Mesendoderm (in vitro differentiated cells): ENCODE measurements around the gene TMEM200A.

ENCODE experiments used
- DNase-seq: peaks from one replicate; pipeline ENCODE4 v3.0.0; 2013
- H2AK5ac ChIP-seq: 2 replicates; pipeline ENCODE4 v1.6.1; 2013; ENCODE audit warnings: low read length, inconsistent platforms
- H2BK120ac ChIP-seq: 2 replicates; pipeline ENCODE4 v1.6.1; 2013; ENCODE audit warnings: low read depth, mild to moderate bottlenecking, low read length, moderate library complexity, mixed read lengths
- H2BK15ac ChIP-seq: replicated peaks from 2 replicates; pipeline ENCODE4 v1.6.1; 2013; ENCODE audit warnings: low read depth, mild to moderate bottlenecking, moderate library complexity
- H2BK5ac ChIP-seq: 2 replicates; pipeline ENCODE4 v1.6.1; 2013; ENCODE audit warnings: low read length, inconsistent platforms
- H3K18ac ChIP-seq: 2 replicates; pipeline ENCODE4 v1.6.1; 2013; ENCODE audit warnings: mild to moderate bottlenecking, low read length, mixed read lengths
- H3K23ac ChIP-seq: one replicate; pipeline ENCODE4 v1.6.1; 2013; ENCODE audit warnings: low read length
- H3K27ac ChIP-seq: 2 replicates; pipeline ENCODE4 v1.5.1; 2013; ENCODE audit warnings: low read depth, mild to moderate bottlenecking, inconsistent platforms, low read length, moderate library complexity
- H3K27me3 ChIP-seq: 2 replicates; pipeline ENCODE4 v1.6.1; 2013; ENCODE audit warnings: low read length, control low read depth, mild to moderate bottlenecking, inconsistent platforms; ENCODE audit not compliant: insufficient read depth, poor library complexity
- H3K36me3 ChIP-seq: 2 replicates; pipeline ENCODE4 v1.6.1; 2013; ENCODE audit warnings: low read length, inconsistent platforms; ENCODE audit not compliant: control insufficient read depth, insufficient read depth
- H3K4ac ChIP-seq: one replicate; pipeline ENCODE4 v1.6.1; 2013; ENCODE audit warnings: low read depth, mild to moderate bottlenecking, low read length, moderate library complexity
- H3K4me1 ChIP-seq: 2 replicates; pipeline ENCODE4 v1.6.1; 2013; ENCODE audit warnings: low read depth, low read length, inconsistent platforms; ENCODE audit not compliant: control insufficient read depth
- H3K4me2 ChIP-seq: 2 replicates; pipeline ENCODE4 v1.6.1; 2013; ENCODE audit warnings: low read length
- H3K4me3 ChIP-seq: 2 replicates; pipeline ENCODE4 v1.5.1; 2013; ENCODE audit warnings: mild to moderate bottlenecking, low read length
- H3K56ac ChIP-seq: one replicate; pipeline ENCODE4 v1.6.1; 2013; ENCODE audit warnings: low read length
- H3K79me1 ChIP-seq: 2 replicates; pipeline ENCODE4 v1.6.1; 2013; ENCODE audit warnings: low read length, inconsistent platforms
- H3K79me2 ChIP-seq: 2 replicates; pipeline ENCODE4 v1.6.1; 2013; ENCODE audit warnings: mild to moderate bottlenecking, low read length; ENCODE audit not compliant: control insufficient read depth, insufficient read depth
- H3K9ac ChIP-seq: 2 replicates; pipeline ENCODE4 v1.6.1; 2013; ENCODE audit warnings: low read length, inconsistent platforms
- H4K5ac ChIP-seq: one replicate; pipeline ENCODE4 v1.6.1; 2013; ENCODE audit warnings: low read length
- H4K8ac ChIP-seq: one replicate; pipeline ENCODE4 v1.6.1; 2013; ENCODE audit warnings: low read depth, mild to moderate bottlenecking, control low read depth, low read length, moderate library complexity
- WGBS: extraction: QIAGEN DNeasy Blood & Tissue Kit; methylation state at CpG from one replicate; pipeline ENCODE4 v1.1.7; 2013; ENCODE audit warnings: low lambda C conversion rate, missing lambda C conversion rate; ENCODE audit not compliant: insufficient coverage; ENCODE audit errors: extremely low coverage; 5-methylcytosine and 5-hydroxymethylcytosine counted together

The TMEM200A gene

GRCh38 chr6:130369831-130370230, 4.0 kb downstream of the TMEM200A start:
- Histone ChIP-seq H3K27me3 (no peaks in the 10 kb centered on the region), H2BK5ac (no peak overlapping the region), H3K4me1 (no peaks in the 10 kb centered on the region), H4K5ac (no peak overlapping the region), H3K4me3 (no peak overlapping the region), H3K4ac (no peak overlapping the region), H3K56ac (no peak overlapping the region), H3K23ac (no peak overlapping the region), H2BK15ac (no peak overlapping the region), H3K36me3 (no peaks in the 10 kb centered on the region), H3K79me1 (no peaks in the 10 kb centered on the region), H2BK120ac (no peak overlapping the region), H4K8ac (no peak overlapping the region), H3K9ac (no peak overlapping the region), H3K4me2 (no peak overlapping the region), H2AK5ac (no peak overlapping the region), H3K27ac (no peak overlapping the region), H3K18ac (no peak overlapping the region), H3K79me2 (no peaks in the 10 kb centered on the region)
- no CpG with 5 or more reads among the region's 1 CpG for WGBS
- DNase-seq, result no peak

GRCh38 chr6:130371921-130372420, 6.2 kb downstream of the TMEM200A start:
- Histone ChIP-seq H3K36me3 (no peaks in the 10 kb centered on the region), H3K4me3 (no peak overlapping the region), H3K4me2 (no peak overlapping the region), H3K18ac (no peak overlapping the region), H3K27ac (no peak overlapping the region), H3K23ac (no peak overlapping the region), H4K8ac (no peak overlapping the region), H4K5ac (no peak overlapping the region), H2BK120ac (no peak overlapping the region), H3K79me1 (no peaks in the 10 kb centered on the region), H3K4ac (no peak overlapping the region), H3K27me3 (no peaks in the 10 kb centered on the region), H2BK5ac (no peak overlapping the region), H3K9ac (no peak overlapping the region), H3K79me2 (no peaks in the 10 kb centered on the region), H2AK5ac (no peak overlapping the region), H3K56ac (no peak overlapping the region), H3K4me1 (no peaks in the 10 kb centered on the region), H2BK15ac (no peak overlapping the region)
- no peak for DNase-seq
- no CpG with 5 or more reads among the region's 7 CpGs for WGBS

GRCh38 chr6:130372786-130373185, 7.0 kb downstream of the TMEM200A start:
- Histone ChIP-seq H3K23ac (no peak overlapping the region), H3K4me1 (no peaks in the 10 kb centered on the region), H2AK5ac (no peak overlapping the region), H2BK15ac (no peak overlapping the region), H2BK120ac (no peak overlapping the region), H3K9ac (no peak overlapping the region), H3K27me3 (no peaks in the 10 kb centered on the region), H4K5ac (no peak overlapping the region), H2BK5ac (no peak overlapping the region), H3K18ac (no peak overlapping the region), H4K8ac (no peak overlapping the region), H3K27ac (no peak overlapping the region), H3K4me2 (no peak overlapping the region), H3K79me1 (no peaks in the 10 kb centered on the region), H3K4ac (no peak overlapping the region), H3K56ac (no peak overlapping the region), H3K4me3 (no peak overlapping the region), H3K79me2 (no peaks in the 10 kb centered on the region), H3K36me3 (no peaks in the 10 kb centered on the region)
- WGBS, result no CpG with 5 or more reads among the region's 1 CpG
- no peak for DNase-seq

- H3K36me3 ChIP-seq, result no peaks in the 10 kb centered on the region
- H3K4me1 ChIP-seq, result no peaks in the 10 kb centered on the region
Observed at GRCh38 chr6:130373992-130374391, 8.2 kb downstream of the TMEM200A start.

GRCh38 chr6:130376936-130377335, 11.1 kb downstream of the TMEM200A start:
- Histone ChIP-seq H3K36me3 (no peaks in the 10 kb centered on the region), H3K4ac (no peak overlapping the region), H3K4me1 (no peaks in the 10 kb centered on the region), H2BK120ac (no peak overlapping the region), H3K4me2 (no peak overlapping the region), H2BK15ac (no peak overlapping the region), H3K79me1 (no peaks in the 10 kb centered on the region), H3K79me2 (no peaks in the 10 kb centered on the region), H2BK5ac (no peak overlapping the region), H3K18ac (no peak overlapping the region), H3K23ac (no peak overlapping the region), H3K27ac (no peak overlapping the region), H3K9ac (no peak overlapping the region), H2AK5ac (no peak overlapping the region), H3K56ac (no peak overlapping the region), H4K8ac (no peak overlapping the region), H3K27me3 (no peaks in the 10 kb centered on the region), H4K5ac (no peak overlapping the region), H3K4me3 (no peak overlapping the region)
- no CpG with 5 or more reads among the region's 1 CpG for WGBS
- DNase-seq, result no peak

More at GRCh38 chr6:130373992-130374391, 8.2 kb downstream of the TMEM200A start:
- H4K8ac ChIP-seq, result no peak overlapping the region
- H2AK5ac ChIP-seq, result no peak overlapping the region
- H3K27ac ChIP-seq, result no peak overlapping the region
- no peaks in the 10 kb centered on the region for H3K79me1 ChIP-seq
- H3K9ac ChIP-seq, result no peak overlapping the region
- no CpG with 5 or more reads among the region's 2 CpGs for WGBS
- H3K56ac ChIP-seq, result no peak overlapping the region
- DNase-seq, result no peak
- H3K79me2 ChIP-seq, result no peaks in the 10 kb centered on the region
- no peak overlapping the region for H3K4me3 ChIP-seq
- H3K4me2 ChIP-seq, result no peak overlapping the region
- no peak overlapping the region for H2BK5ac ChIP-seq
- H2BK15ac ChIP-seq, result no peak overlapping the region
- H3K23ac ChIP-seq, result no peak overlapping the region
- H2BK120ac ChIP-seq, result no peak overlapping the region
- no peak overlapping the region for H4K5ac ChIP-seq
- H3K27me3 ChIP-seq, result no peaks in the 10 kb centered on the region
- H3K4ac ChIP-seq, result no peak overlapping the region
- no peak overlapping the region for H3K18ac ChIP-seq

- Histone ChIP-seq H4K8ac (no peak overlapping the region), H2BK120ac (no peak overlapping the region), H4K5ac (no peak overlapping the region)
Observed at GRCh38 chr6:130377371-130377770, 11.6 kb downstream of the TMEM200A start.

More at GRCh38 chr6:130377371-130377770, 11.6 kb downstream of the TMEM200A start:
- Histone ChIP-seq H3K79me1 (peaks cover 1% of the 10 kb centered on the region), H3K27me3 (no peaks in the 10 kb centered on the region), H3K36me3 (no peaks in the 10 kb centered on the region), H2BK15ac (no peak overlapping the region), H3K18ac (no peak overlapping the region), H3K9ac (no peak overlapping the region), H3K23ac (no peak overlapping the region), H3K4me2 (no peak overlapping the region), H2AK5ac (no peak overlapping the region), H3K4ac (no peak overlapping the region), H3K4me3 (no peak overlapping the region), H3K27ac (no peak overlapping the region), H3K56ac (no peak overlapping the region), H3K4me1 (no peaks in the 10 kb centered on the region), H2BK5ac (no peak overlapping the region), H3K79me2 (no peaks in the 10 kb centered on the region)
- DNase-seq, result no peak
